ENCODE measurements around the gene USF2. TPM values are rescaled to one million over a fixed set of nuclear protein-coding genes. Genes with fewer than 3 reads are reported as not detected.
"Not testable (repeated sequence)": the region's sequence is repeated elsewhere in the genome, so short reads cannot be mapped to it uniquely, and the experiment has no call there.

USF2 gene, protein sequence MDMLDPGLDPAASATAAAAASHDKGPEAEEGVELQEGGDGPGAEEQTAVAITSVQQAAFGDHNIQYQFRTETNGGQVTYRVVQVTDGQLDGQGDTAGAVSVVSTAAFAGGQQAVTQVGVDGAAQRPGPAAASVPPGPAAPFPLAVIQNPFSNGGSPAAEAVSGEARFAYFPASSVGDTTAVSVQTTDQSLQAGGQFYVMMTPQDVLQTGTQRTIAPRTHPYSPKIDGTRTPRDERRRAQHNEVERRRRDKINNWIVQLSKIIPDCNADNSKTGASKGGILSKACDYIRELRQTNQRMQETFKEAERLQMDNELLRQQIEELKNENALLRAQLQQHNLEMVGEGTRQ
- polyA plus RNA-seq, result 100 to 1,000 TPM in 2 of 3 donors, 10 to 100 TPM in 1; 68.2 to 122 (median 118) TPM

DNA sequence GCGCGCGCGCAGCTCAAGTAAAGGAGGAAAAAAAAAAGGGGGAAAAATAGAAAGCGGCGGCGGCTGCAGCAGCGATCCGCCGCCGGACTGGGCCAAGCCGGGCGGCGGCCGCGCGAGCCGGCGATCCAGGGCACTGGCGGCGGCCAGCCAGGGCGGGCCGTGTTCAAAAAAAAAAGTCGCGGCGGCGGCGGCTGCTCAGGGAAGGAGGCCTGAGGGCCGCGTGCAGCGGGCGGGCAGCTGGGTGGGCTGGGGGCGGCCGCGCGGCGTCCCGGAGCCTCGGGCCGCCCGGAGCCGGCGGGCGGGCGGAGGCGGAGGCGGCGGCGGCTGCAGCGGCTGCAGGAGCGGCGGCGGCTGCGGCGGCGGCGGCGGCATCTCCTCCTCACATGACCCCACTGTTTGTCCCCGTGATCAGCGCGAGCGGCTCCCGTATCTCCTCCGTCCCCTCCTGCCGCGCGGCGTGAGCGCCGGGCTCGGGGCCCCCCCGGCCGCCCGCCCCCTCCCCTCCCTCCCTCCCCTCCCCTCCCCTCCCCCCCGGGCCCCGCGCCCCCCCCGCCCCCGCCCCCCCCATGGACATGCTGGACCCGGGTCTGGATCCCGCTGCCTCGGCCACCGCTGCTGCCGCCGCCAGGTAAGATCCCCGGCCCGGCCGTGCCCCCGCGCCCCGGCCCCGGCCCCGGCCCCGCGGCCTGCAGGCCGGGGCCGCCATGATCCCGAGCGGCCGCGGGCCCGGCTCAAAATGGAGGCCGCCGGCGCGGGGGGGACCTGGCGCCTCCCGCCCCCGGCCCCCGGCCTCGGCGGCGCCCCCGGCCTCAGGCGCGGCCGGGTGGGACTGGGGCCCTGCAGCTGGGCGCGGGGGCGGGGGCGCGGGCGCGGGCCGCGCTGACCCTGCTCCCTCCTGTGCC lies at the start of gene USF2:
USF2 (plus strand) TSS at position 427 of the 902 bp plus-strand sequence; CDS start at position 567, 140 bp downstream.
- peak within 1 kb of the TSS; percentile 83 for H3K27ac ChIP-seq (ENCODE audit: low read depth, low read length)
- 0 to 1% (median 1%) methylated on average over 49 to 109 of the region's 126 CpGs for WGBS, 3 donors

DNA sequence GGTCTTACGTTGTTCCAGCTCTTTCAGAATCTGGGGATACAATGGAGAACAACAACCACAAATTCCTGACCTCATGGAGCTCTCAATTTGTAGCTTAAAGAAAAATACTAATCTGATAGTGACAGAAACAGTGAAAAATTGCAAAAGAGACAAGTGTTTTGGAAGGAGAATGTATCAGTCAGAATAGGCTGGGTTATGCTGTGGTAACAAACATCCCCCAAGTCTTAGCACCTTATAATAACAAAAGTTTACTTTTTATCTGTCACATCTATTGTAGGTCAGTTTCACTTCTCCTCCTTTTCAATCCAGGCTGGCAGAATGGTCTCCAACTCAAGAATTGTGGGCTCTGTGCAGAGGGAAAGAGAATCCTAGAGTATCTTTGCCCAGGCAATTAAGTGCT lies 49.8 kb upstream of the USF2 start:
- H3K27ac ChIP-seq (ENCODE audit: low read depth, low read length), result no peak overlapping the region
- WGBS, 3 donors, result 94 to 100% (median 96%) methylated on average over 1 of the region's 1 CpG

DNA sequence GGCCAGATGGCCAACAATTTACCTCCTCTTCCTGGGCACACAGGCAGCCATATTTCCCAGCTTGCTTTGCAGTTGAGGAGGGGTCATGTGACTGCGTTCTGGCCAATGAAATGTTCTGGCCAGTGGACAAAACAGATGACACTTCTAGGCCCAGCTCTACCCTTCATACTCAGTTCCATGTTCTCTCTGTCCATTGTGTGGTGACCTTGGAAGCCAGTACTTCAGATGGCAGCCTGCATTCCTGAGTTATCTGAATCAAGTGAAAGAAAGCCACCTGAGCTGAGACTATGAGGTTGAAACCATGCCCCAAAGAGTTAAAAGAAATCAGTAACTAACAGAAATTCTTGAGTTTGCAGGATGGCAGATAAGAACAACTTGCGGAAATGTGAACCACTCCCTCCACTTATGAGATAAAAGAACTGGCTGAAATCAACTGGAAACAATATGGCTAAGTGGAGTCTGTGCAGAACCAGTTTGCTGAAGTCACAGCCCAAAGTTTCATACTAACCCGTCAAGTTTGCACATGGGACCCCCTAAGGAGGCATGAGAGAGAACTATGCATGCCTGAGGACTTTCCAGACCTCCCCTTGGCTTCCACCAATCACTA lies 48.3 kb upstream of the USF2 start:
- 38 to 51% (median 50%) methylated on average over 3 of the region's 3 CpGs for WGBS, 3 donors
- H3K27ac ChIP-seq (ENCODE audit: low read depth, low read length), result no peak overlapping the region

DNA sequence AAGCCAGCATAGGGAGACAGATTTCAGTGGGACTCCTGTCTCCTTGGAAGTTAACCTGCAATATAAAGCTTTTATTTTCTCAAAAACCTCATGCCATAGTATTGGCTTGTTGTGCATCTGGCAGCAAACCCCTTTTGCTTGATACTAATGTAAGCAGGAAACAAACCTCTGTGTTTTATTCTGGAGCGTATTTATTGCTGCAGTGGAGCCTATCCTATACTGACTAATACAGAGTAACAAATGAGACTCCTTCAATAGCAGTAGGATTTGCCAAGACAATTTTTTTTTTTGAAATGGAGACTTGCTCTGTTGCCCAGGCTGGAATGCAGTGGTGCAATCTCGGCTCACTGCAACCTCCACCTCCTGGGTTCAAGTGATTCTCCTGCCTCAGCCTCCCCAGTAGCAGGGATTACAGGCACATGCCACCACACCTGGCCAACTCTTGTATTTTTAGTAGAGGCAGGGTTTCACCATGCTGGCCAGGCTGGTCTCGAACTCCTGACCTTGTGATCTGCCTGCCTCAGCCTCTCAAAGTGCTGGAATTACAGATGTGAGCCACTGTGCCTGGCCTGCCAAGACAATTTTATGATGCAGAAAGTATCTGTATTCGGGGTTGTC lies 47.7 kb upstream of the USF2 start:
- not testable (repeated sequence) for H3K27ac ChIP-seq (ENCODE audit: low read depth, low read length)
- 86 to 93% (median 87%) methylated on average over 4 of the region's 4 CpGs for WGBS, 3 donors

DNA sequence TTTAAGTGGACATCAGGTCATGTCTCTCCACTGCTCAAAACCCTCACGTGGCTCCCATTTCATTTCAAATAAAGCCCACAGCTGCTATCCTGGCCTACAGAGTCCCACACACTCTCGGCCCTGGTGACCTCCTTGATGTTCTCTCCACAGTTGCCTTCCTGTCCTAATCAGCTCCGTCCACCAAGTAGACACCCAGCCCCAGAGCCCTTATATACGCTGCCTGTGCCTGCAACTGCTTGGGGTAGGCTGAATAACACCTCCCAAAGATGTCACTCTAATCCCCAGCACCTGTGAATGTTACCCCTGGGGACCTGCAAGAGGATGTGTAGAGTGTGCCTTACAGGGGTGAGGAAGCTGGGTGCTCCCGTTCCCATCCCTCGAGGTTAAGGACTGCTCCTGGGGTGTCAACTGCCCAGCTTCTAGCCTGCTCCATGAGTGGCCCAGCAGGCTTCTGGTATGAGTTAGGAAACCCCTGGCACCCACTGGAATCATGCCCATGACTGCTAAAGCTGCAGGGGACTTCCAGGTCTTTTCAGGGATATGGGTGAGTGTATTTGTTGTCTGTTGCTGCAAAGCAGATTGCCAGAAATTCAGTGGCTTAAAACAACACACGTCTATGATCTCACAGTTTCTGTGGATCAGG lies 46.3 kb upstream of the USF2 start:
- WGBS, 3 donors, result 83 to 90% (median 87%) methylated on average over 7 of the region's 7 CpGs
- H3K27ac ChIP-seq (ENCODE audit: low read depth, low read length), result no peak overlapping the region

DNA sequence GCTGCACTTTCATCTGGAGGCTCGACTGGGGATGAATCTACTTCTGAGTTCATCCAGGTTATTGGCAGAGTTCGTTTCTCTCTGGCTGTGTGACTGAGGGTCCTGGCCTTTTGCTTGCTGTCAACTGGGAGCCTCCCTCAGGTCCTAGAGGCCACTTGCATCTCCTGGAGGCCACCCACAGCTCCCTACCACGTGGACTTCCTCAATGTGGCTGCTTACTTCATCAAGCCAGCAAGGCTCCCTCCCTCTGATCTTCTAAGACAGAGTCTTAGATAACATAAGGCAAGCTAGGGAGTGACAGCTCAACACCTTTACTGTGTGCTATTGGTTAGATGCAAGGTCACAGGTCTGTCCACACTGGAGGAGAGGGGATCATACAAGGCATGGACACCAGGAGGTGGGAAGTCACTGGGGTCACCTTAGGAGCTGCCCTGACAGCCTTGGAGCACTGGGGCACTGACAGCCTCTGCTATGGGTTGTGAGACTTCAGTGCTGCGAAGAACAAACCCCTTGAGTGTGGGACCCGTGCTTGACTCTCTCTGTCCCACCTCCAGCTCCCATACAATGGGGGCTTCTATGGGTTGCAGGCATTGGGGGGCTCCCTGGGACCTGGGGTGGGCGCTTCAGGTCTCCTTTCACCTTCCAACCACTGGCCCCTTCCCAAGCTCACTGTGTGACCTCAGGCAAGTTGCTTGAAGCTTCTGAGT lies 45.5 kb upstream of the USF2 start:
- no peak overlapping the region for H3K27ac ChIP-seq (ENCODE audit: low read depth, low read length)
- 65 to 71% (median 71%) methylated on average over 6 of the region's 6 CpGs for WGBS, 3 donors

DNA sequence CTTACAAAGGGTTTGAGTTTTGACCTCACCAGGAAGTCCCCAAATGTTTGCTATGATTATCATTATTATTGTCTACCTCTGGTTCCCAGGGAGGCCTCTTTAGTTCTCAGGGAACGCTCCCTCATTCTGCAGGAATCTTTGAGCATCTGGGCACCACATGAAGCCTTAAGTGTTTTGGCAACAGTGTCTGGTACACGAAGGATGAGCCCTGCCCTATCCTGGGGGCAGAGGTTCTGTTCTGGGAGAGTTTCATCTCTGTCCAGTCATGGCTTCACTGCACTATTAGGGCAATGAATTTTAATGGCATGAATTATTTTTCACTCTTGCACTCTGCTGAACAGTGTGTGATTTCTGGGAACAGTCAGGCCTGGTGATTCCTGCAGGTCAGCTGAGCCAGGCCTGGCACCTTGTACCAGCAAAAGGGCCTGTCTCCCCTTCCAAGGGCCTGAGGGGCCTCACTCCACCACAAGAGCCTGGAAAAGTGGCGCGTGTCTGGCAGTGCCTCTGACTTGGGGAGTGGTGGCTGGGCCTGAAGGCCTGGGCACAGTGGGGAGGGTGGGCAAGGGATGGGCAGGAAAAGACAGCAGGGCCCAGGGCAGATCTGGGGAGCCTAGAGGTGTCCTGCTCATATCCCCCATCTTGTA lies 44.8 kb upstream of the USF2 start:
- 74 to 87% (median 79%) methylated on average over 4 of the region's 4 CpGs for WGBS, 3 donors
- no peak overlapping the region for H3K27ac ChIP-seq (ENCODE audit: low read depth, low read length)

DNA sequence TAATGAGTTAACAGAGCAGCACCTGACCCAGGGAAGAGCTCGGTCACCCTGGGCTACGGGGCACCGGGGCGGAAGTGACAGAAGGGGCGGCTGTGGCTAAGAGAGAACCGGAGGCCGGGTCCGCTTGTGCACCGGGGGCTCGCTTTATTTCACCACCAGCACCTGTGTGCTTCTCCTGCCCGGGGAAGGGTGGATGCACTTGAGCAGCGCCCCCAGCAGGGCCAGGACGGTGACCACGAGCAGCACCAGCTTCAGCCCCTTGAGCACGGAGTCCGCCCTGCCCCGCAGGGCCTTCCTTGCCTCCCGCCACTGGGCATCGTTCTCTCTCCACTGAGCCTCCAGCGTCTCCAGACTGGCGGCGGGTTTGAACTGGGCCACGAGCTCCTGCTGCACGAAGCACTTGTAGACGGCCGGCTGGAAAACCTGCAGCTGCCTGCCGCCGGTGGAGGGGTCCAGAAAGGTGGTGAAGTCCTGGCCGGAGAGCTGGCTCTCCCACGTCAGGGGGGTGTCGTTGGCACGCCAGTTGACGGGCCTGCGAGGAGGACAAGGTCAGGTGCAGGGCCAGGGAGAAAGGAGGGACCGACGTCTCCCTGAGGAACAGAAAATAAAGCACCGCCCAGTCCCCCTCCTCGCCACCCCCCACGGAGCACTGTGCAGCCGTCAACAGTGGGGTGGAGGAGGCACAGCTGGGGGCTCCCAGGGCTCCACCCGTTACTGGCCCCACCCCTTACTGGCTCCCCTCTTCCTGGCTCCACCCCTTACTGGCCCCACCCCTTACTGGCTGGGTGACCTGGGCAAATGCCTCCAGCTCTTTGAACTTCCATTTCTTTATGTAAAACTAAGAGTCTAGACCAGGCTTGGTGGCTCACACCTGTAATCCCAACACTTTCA lies 43.8 kb upstream of the USF2 start:
- WGBS, 3 donors, result 52 to 68% (median 61%) methylated on average over 38 to 41 of the region's 41 CpGs
- no peak overlapping the region for H3K27ac ChIP-seq (ENCODE audit: low read depth, low read length)

DNA sequence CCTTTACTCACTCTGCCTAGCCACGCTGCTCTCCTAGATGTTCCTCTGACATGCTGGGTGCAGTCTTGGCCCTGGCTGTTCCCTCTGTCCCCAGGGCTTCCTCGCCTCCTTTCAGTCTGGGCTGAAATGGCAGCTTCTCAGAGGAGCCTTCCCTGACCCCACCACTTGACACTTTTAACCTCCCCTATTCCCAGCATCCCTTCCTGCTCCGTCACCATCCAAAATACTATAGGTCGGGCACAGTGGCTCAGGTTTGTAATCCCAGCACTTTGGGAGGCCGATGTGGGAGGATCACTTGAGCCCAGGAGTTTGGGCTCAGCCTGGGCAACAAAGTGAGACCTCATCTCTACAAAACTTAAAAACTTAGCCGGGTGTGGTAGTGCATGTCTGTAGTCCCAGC lies 42.8 kb upstream of the USF2 start:
- 86 to 93% (median 87%) methylated on average over 6 of the region's 6 CpGs for WGBS, 3 donors
- H3K27ac ChIP-seq (ENCODE audit: low read depth, low read length), result no peak overlapping the region

DNA sequence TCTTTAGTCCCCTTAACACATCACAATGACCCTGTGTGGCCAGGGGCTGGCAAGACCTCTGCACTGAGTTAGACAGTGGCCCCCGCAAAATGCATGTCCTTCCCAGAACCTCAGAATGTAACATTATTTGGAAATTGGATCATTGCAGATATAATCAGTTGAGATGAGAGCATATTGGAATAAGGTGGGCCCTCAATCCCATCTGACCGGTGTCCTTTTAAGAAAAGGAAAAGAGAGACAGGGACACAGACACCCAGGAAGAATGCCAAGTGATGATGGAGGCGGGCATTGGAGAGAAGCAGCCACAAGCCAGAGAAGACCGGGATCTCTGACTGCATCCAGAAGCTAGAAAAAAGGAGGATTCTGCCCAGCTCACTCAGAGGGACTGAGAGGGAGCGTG lies 42.0 kb upstream of the USF2 start:
- WGBS, 3 donors, result 87 to 95% (median 92%) methylated on average over 5 of the region's 5 CpGs
- H3K27ac ChIP-seq (ENCODE audit: low read depth, low read length), result no peak overlapping the region

DNA sequence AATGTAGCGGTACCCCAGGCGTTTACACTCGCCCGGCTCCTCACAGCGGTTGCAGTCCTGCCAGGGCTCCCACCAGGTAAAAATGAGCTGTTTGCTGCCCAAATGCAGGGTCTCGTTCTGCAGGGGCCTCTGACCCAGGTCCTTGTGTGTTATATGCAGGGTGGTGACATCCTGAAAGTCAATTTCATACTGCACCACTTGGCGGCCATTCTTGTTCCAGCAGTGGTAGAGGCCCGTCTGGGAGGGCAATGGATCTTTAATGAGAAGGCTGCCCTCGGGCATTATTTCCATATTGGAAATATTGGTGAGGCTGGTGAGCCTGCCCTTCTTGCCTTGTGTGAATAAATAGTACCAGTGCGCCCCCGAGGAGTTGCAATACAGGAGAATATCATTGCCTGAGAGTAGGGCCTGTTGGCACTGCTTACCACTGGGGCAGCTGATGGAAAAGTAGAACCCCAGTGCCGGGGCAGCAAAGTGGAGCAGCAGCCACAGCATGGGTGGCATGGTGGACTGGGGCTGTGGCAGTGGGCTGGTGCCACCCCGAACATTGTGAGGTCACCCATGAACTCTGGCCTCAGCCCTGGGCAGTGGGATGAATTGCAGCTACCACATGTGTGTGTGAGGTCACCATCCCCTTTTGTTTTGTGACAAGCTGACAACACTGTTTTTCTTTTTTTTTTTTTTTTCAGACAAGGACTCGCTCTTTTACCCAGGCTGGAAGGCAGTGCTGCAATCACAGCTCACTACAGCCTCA lies 40.4 kb upstream of the USF2 start, which contains the start of gene FAM187B:
FAM187B (minus strand) TSS at position 563 of the 754 bp plus-strand sequence; CDS start at position 504, 59 bp downstream.
- WGBS, 3 donors, result 88 to 94% (median 90%) methylated on average over 14 of the region's 14 CpGs
- H3K27ac ChIP-seq (ENCODE audit: low read depth, low read length), result no peak within 1 kb of the TSS

DNA sequence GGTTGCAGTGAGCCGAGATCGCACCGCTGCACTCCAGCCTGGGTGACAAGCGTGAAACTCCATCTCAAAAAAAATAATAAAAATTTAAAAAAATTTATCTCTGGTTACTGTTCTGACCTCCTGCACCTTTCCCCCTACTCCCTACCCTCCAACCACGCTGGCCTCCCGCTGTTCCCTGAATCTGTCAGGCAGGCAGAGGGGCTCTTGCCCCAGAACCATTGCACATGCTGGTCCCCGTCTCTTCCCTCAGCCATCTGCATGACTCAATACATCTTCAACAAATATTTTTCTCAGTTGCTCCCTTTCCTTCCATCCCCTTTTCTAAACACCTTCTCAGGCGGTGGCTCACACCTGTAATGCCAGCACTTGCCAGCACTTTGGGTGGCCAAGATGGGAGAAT lies 39.2 kb upstream of the USF2 start:
- 92 to 96% (median 95%) methylated on average over 8 of the region's 8 CpGs for WGBS, 3 donors
- no peak overlapping the region for H3K27ac ChIP-seq (ENCODE audit: low read depth, low read length)

DNA sequence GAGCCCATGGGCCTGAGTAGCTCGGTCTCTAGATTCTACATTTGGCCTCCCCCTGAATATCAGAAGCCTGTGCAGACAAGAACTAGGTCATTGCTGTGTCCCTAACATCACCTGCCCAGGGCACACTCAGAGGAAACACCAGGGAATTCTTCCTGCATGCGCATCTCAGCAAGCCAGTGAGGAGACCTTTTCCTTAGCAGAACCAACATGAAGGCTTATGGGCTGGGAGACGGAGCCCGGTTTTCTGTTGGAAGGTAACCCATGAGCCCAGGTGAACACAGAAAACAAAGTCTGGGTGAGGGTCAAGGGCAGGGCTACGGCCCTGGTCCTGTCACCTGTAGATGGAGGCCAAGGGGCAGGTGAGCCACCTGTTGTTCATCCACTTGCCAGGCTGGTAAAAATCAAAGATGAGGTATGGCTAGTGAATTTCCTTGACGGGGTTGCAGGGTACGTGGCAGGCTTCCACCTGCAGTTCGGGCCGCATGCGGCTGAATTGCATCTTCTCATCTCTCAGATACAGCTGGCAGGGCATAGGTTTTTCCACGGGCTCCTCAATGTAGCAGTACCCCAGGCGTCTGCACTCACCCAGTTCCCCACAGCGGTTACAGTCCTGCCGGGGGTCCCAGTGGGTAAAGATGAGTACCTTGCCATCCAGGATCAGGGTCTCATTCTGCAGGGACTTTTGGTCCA lies 36.7 kb upstream of the USF2 start:
- 90 to 94% (median 92%) methylated on average over 14 of the region's 14 CpGs for WGBS, 3 donors
- H3K27ac ChIP-seq (ENCODE audit: low read depth, low read length), result no peak overlapping the region

DNA sequence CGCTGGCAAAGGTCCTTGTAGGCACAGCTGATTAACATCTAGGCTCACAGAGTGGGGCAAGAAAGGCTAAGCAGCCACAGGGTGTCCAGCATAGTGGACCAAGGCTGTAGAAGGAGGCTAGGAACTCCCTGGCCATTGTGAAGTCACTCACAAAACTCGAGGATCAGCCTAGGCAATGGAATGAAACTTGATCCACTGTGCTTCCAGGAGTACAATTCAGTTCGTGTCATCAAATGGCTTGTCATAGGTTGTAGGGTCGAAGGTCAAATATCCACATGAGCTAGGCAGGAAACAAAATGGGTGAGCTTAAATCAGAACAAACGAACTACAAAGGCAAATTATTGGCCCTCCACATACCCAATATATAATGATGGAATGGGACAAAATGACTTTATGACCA lies 35.9 kb upstream of the USF2 start:
- H3K27ac ChIP-seq (ENCODE audit: low read depth, low read length), result no peak overlapping the region
- 65 to 76% (median 75%) methylated on average over 5 of the region's 5 CpGs for WGBS, 3 donors

Data from adipose tissue (tissue), 3 donors.